Loucy (cell line): ENCODE results near the gene TENM3.

ENCODE experiments used
- CTCF ChIP-seq: fragments of 200-600 bp; sonication (generic); conservative IDR thresholded peaks from 2 replicates; pipeline ENCODE4 v1.5.1; 2014; ENCODE audit warnings: mild to moderate bottlenecking, antibody characterized with exemption, low read length
- EZH2phosphoT487 ChIP-seq: fragments of 200-600 bp; IDR thresholded peaks from 2 replicates; pipeline ENCODE4 v1.6.1; 2018; ENCODE audit warnings: antibody characterized with exemption, mild to moderate bottlenecking, moderate library complexity, borderline replicate concordance

GRCh38 chr4:182585321-182585720 is 342.1 kb downstream of the TENM3 start:
- TF ChIP-seq CTCF (no peak), EZH2phosphoT487 (no peak)
